ENCODE data around the gene LSP1. TPM values are rescaled to one million over a fixed set of nuclear protein-coding genes. Genes with fewer than 3 reads are reported as not detected.

Gene LSP1
- polyA plus RNA-seq, 1 donor from 2014 or later, result not detected

DNA sequence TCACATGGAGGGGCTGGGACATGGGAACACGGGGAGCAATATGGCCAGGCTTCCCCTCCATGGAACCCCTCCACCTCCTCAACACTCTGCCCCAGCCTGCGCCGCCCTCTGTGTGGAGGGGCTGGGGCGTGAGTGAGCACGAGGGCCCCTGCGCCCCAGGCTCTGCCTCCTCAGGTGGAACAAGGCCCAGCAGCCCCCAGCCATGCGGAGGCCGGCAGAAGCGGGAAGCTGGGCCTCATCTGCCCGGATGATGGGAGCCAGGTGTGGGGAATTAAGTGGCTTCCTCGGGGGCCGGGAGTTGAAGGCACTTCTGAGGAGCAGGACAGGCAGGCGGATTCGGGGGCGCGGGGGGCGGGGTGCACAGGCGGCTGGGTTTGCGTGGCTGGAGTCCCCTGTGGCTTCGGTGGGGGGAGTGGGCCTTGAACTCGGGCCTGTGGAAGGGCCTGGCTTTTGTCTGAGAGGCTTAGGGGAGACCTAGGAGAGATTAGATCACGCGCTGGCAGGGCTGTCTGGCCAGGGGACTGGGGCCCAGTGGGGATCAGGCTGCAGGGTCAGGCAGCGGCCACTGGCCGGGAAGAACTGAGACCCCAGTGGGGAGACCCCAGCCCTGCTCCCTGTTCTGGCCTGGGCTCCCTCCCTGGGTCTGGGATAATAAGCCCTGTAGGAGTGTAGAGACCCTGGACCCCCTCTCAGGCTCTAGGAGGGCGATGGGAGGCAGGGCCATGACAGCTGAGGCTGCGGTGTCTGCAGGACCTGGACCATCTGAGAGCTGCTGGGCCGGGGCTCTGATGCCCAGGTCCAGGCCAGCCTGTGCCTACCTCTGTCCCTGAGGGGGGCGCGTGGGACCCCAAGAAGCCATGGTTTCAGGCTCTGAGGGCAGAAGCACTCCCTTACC, 25.5 kb downstream of the LSP1 start:
- TF ChIP-seq, protein P1, sequence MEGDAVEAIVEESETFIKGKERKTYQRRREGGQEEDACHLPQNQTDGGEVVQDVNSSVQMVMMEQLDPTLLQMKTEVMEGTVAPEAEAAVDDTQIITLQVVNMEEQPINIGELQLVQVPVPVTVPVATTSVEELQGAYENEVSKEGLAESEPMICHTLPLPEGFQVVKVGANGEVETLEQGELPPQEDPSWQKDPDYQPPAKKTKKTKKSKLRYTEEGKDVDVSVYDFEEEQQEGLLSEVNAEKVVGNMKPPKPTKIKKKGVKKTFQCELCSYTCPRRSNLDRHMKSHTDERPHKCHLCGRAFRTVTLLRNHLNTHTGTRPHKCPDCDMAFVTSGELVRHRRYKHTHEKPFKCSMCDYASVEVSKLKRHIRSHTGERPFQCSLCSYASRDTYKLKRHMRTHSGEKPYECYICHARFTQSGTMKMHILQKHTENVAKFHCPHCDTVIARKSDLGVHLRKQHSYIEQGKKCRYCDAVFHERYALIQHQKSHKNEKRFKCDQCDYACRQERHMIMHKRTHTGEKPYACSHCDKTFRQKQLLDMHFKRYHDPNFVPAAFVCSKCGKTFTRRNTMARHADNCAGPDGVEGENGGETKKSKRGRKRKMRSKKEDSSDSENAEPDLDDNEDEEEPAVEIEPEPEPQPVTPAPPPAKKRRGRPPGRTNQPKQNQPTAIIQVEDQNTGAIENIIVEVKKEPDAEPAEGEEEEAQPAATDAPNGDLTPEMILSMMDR (IDR thresholded peaks at IDR 0.05; ENCODE audit: poor library complexity, severe bottlenecking), result no peak
- no peak for TF ChIP-seq TAF1 (IDR thresholded peaks at IDR 0.05; ENCODE audit: low read depth)
- TF ChIP-seq SMC3 (conservative IDR thresholded peaks at IDR 0.05; ENCODE audit: poor library complexity), result no peak
- TF ChIP-seq MXI1 (conservative IDR thresholded peaks at IDR 0.05; ENCODE audit: poor library complexity, severe bottlenecking), result no peak
- TF ChIP-seq POLR2AphosphoS5 (IDR thresholded peaks at IDR 0.05), result no peak
- TF ChIP-seq, protein P2, sequence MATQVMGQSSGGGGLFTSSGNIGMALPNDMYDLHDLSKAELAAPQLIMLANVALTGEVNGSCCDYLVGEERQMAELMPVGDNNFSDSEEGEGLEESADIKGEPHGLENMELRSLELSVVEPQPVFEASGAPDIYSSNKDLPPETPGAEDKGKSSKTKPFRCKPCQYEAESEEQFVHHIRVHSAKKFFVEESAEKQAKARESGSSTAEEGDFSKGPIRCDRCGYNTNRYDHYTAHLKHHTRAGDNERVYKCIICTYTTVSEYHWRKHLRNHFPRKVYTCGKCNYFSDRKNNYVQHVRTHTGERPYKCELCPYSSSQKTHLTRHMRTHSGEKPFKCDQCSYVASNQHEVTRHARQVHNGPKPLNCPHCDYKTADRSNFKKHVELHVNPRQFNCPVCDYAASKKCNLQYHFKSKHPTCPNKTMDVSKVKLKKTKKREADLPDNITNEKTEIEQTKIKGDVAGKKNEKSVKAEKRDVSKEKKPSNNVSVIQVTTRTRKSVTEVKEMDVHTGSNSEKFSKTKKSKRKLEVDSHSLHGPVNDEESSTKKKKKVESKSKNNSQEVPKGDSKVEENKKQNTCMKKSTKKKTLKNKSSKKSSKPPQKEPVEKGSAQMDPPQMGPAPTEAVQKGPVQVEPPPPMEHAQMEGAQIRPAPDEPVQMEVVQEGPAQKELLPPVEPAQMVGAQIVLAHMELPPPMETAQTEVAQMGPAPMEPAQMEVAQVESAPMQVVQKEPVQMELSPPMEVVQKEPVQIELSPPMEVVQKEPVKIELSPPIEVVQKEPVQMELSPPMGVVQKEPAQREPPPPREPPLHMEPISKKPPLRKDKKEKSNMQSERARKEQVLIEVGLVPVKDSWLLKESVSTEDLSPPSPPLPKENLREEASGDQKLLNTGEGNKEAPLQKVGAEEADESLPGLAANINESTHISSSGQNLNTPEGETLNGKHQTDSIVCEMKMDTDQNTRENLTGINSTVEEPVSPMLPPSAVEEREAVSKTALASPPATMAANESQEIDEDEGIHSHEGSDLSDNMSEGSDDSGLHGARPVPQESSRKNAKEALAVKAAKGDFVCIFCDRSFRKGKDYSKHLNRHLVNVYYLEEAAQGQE (IDR thresholded peaks at IDR 0.05; ENCODE audit: borderline replicate concordance), result no peak
- TF ChIP-seq RAD21 (conservative IDR thresholded peaks at IDR 0.05), result no peak
- TF ChIP-seq EP300 (conservative IDR thresholded peaks at IDR 0.05; ENCODE audit: poor library complexity, severe bottlenecking), result no peak
- TF ChIP-seq EZH2 (IDR thresholded peaks at IDR 0.05; ENCODE audit: borderline replicate concordance, insufficient read depth, low read length, poor library complexity, severe bottlenecking), result no peak
- Histone ChIP-seq H3K4me2 (ENCODE audit: low read length) (no peak overlapping the region), H3K9me3 (ENCODE audit: low read length) (no peaks in the 10 kb centered on the region), H3K9ac (ENCODE audit: low read length) (no peak overlapping the region), H3K27me3 (ENCODE audit: insufficient read depth, low read depth, low read length) (no peaks in the 10 kb centered on the region), H4K20me1 (ENCODE audit: insufficient read depth) (no peaks in the 10 kb centered on the region), H3K27ac (ENCODE audit: low read length) (no peak overlapping the region), H3K79me2 (replicated peaks; ENCODE audit: insufficient read depth, low read length) (no peaks in the 10 kb centered on the region), H3K4me3 (ENCODE audit: low read length) (no peak overlapping the region), H3F3A (ENCODE audit: insufficient read depth, low read length, poor library complexity, severe bottlenecking) (no peaks in the 10 kb centered on the region), H2AFZ (ENCODE audit: low read depth, low read length) (no peak overlapping the region), H3K9me2 (ENCODE audit: insufficient read depth, low read length) (no peaks in the 10 kb centered on the region), H3K36me3 (ENCODE audit: insufficient read depth, low read length) (no peaks in the 10 kb centered on the region)

DNA sequence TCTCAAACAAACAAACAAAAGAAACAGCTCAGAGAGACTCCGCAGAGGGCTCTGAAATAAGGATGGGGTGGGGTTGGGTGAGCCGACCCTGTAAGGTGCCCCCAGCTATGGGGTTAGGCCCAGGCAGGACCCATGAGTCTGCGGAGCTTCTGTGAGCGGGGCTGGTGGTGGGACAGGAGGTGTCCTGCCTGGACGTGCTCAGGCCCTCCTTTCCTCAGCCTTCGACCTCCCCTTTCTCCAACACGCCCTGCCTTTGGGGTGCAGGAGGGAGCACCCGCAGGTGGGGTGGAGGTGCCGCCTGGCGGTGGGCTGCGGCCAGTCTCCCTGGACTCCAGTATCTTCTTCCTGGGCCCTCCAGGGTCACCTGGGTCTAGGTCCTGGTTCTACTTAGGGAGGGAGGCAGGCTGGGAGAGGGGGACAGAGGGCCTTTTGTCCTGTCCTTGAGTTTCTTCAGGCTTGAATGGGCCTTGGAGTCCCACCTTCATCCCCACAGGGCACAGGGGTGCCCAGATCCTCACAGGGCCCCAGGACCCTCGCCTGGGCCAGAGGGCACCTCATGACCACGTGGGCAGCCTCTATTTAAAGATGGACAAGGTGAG, 26.6 kb downstream of the LSP1 start:
- no peak for TF ChIP-seq RAD21 (conservative IDR thresholded peaks at IDR 0.05)
- TF ChIP-seq EZH2 (IDR thresholded peaks at IDR 0.05; ENCODE audit: borderline replicate concordance, insufficient read depth, low read length, poor library complexity, severe bottlenecking), result no peak
- TF ChIP-seq, protein P1 (IDR thresholded peaks at IDR 0.05; ENCODE audit: poor library complexity, severe bottlenecking), result no peak
- TF ChIP-seq POLR2AphosphoS5 (IDR thresholded peaks at IDR 0.05), result no peak
- TF ChIP-seq MXI1 (conservative IDR thresholded peaks at IDR 0.05; ENCODE audit: poor library complexity, severe bottlenecking), result no peak
- no peak for TF ChIP-seq SMC3 (conservative IDR thresholded peaks at IDR 0.05; ENCODE audit: poor library complexity)
- no peak for TF ChIP-seq EP300 (conservative IDR thresholded peaks at IDR 0.05; ENCODE audit: poor library complexity, severe bottlenecking)
- TF ChIP-seq, protein P2 (IDR thresholded peaks at IDR 0.05; ENCODE audit: borderline replicate concordance), result no peak
- no peak for TF ChIP-seq TAF1 (IDR thresholded peaks at IDR 0.05; ENCODE audit: low read depth)
- Histone ChIP-seq H3K79me2 (replicated peaks; ENCODE audit: insufficient read depth, low read length) (no peaks in the 10 kb centered on the region), H3K27me3 (ENCODE audit: insufficient read depth, low read depth, low read length) (no peaks in the 10 kb centered on the region), H3K9me2 (ENCODE audit: insufficient read depth, low read length) (no peaks in the 10 kb centered on the region), H4K20me1 (ENCODE audit: insufficient read depth) (no peaks in the 10 kb centered on the region), H3K4me3 (ENCODE audit: low read length) (no peak overlapping the region), H2AFZ (ENCODE audit: low read depth, low read length) (no peak overlapping the region), H3K9ac (ENCODE audit: low read length) (no peak overlapping the region), H3K4me2 (ENCODE audit: low read length) (no peak overlapping the region), H3K36me3 (ENCODE audit: insufficient read depth, low read length) (no peaks in the 10 kb centered on the region), H3K27ac (ENCODE audit: low read length) (no peak overlapping the region), H3K9me3 (ENCODE audit: low read length) (no peaks in the 10 kb centered on the region), H3F3A (ENCODE audit: insufficient read depth, low read length, poor library complexity, severe bottlenecking) (no peaks in the 10 kb centered on the region)

Data from neural cell (in vitro differentiated cells).